Panc1 (cell line): ENCODE results near the gene FAAP20. TPM values are rescaled to one million over a fixed set of nuclear protein-coding genes. Genes with fewer than 3 reads are reported as not detected.

Experiments used
- ATAC-seq: fragments of 200-7000 bp; cut with Tn5 transposase; 2 replicates; pipeline ENCODE4 v1.9.1; 2020; ENCODE audit warnings: mild to moderate bottlenecking, moderate library complexity
- BruUV-seq: library from RNA; stranded (reverse); fragments of 400-500 nt; replicated peaks from 2 replicates; lab custom pipeline; 2021; lab: Mats Ljungman, UMichigan
- CTCF ChIA-PET: fragments of 300-600 bp; sonication (Branson Sonifier 250); formaldehyde crosslinking; loops from one replicate; lab custom pipeline; 2022; ENCODE audit warnings: antibody characterized with exemption; lab: Charles Lee
- POLR2A ChIA-PET: fragments of 300-600 bp; sonication (Branson Sonifier 250); formaldehyde crosslinking; loops from one replicate; lab custom pipeline; 2022; ENCODE audit warnings: antibody characterized with exemption; lab: Charles Lee
- DNase-seq: peaks from one replicate; pipeline ENCODE4 v3.0.0-alpha.2; 2010; ENCODE audit warnings: low read depth, low spot score
- H3K27ac ChIP-seq: 2 replicates; pipeline ENCODE4 v1.5.1; 2011; ENCODE audit warnings: mild to moderate bottlenecking, low read length, inconsistent platforms
- H3K27me3 ChIP-seq: fragments of 200-500 bp; sonication (Bioruptor generic); 2 replicates; pipeline ENCODE4 v1.6.0; 2014; ENCODE audit warnings: low read length, inconsistent platforms; ENCODE audit not compliant: control insufficient read depth, insufficient read depth
- H3K36me3 ChIP-seq: fragments of 200-500 bp; sonication (Bioruptor generic); 2 replicates; pipeline ENCODE4 v1.5.1; 2014; ENCODE audit warnings: inconsistent platforms, mild to moderate bottlenecking, low read length, moderate library complexity; ENCODE audit not compliant: control insufficient read depth, insufficient read depth
- H3K4me1 ChIP-seq: 2 replicates; pipeline ENCODE4 v1.5.1; 2011; ENCODE audit warnings: inconsistent platforms, mild to moderate bottlenecking, low read length, moderate library complexity; ENCODE audit not compliant: control insufficient read depth, insufficient read depth
- H3K4me3 ChIP-seq, 2 experiments: 2 replicates each; pipeline ENCODE4 v1.5.1; 2011 to 2012; ENCODE audit warnings: low read depth in 2 of 2, low read length in 2 of 2, mild to moderate bottlenecking in 2 of 2, inconsistent platforms in 1 of 2, moderate library complexity in 1 of 2
- H3K9me3 ChIP-seq: fragments of 200-500 bp; sonication (Bioruptor generic); 2 replicates; pipeline ENCODE4 v1.5.1; 2014; ENCODE audit warnings: low read depth, mild to moderate bottlenecking, inconsistent platforms, low read length, moderate library complexity; ENCODE audit not compliant: control insufficient read depth, insufficient read depth
- CTCF ChIP-seq: fragments of 450-650 bp; IDR thresholded peaks from 2 replicates; pipeline ENCODE4 v1.5.1; 2017; ENCODE audit warnings: mild to moderate bottlenecking
- POLR2AphosphoS5 ChIP-seq: IDR thresholded peaks from 2 replicates; pipeline ENCODE4 v1.6.1; 2012; ENCODE audit warnings: mild to moderate bottlenecking, low read depth, low read length, moderate library complexity
- REST ChIP-seq, 2 experiments: IDR thresholded peaks; 2 replicates each; pipeline ENCODE4 v1.6.1; 2011 to 2012; ENCODE audit warnings: low read depth in 2 of 2, control low read depth in 1 of 2, low read length in 1 of 2, mild to moderate bottlenecking in 1 of 2, moderate library complexity in 1 of 2; ENCODE audit not compliant: insufficient read depth in 1 of 2
- SIN3A ChIP-seq: IDR thresholded peaks from 2 replicates; pipeline ENCODE4 v1.6.1; 2012; ENCODE audit warnings: low read depth, mild to moderate bottlenecking, low read length, moderate library complexity, borderline replicate concordance; ENCODE audit not compliant: insufficient read depth
- TCF7L2 ChIP-seq: IDR thresholded peaks from 2 replicates; pipeline ENCODE4 v1.6.1; 2011; ENCODE audit warnings: mild to moderate bottlenecking, low read depth, low read length, inconsistent platforms
- in situ Hi-C: cut with HindIII; loops from 2 replicates; pipeline ENCODE4 v1.10.0; 2016; ENCODE audit warnings: low sequenced_read_pairs, low pct_unique_long_range_greater_than_20kb
- intact Hi-C: fragments of 100-400 bp; cut with micrococcal nuclease; formaldehyde crosslinking; loops from one replicate; pipeline ENCODE4 v1.10.0; 2022; ENCODE audit not compliant: unreplicated experiment
- total RNA-seq: library from RNA; stranded (reverse); gene quantifications from one replicate; pipeline ENCODE4 v1.2.1, GENCODE V29; 2021; ENCODE audit not compliant: unreplicated experiment

Gene FAAP20
- total RNA-seq, 1 experiment from 2014 or later, result 177 TPM

DNA sequence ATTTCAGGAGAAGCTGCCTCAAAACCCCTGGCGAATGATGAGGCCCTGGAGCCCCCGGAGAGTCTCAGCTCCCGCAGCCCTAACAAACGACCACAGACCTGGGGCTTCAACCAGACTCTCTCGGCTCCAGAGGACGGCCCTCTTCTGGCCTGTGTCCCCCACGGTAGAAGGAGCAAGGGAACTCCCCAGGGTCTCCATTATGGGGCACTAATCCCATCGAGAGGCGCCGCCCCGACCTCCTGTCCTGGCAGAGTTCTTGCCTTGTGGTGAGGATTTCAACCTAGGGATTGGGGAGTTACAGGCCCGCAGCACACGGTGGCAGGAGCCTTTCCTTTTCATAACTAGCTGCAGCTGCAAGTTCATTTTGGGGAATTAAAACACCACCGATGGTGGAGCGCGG is 6.2 kb downstream of the FAAP20 start:
- no peak for DNase-seq
- TF ChIP-seq SIN3A (no peak), REST (IDR thresholded peaks at IDR 0.05; ENCODE audit: insufficient read depth in 1 of 2, low read depth in 2 of 2, low read length in 1 of 2) (no peak), TCF7L2 (no peak), POLR2AphosphoS5 (no peak; the same call in 1 of the 2 replicates)
- in situ Hi-C loops, result no loop called here
- no peaks in the 10 kb centered on the region for H3K27me3 ChIP-seq
- H3K4me1 ChIP-seq, result peaks cover 30% of the 10 kb centered on the region
- ChIA-PET CTCF (no interaction called here), POLR2A (interaction anchor here (0.5 kb wide), 1 partner anchor 11 kb away, joined by 4 read pairs; no protein-coding TSS in a partner anchor)
- BruUV-seq, result no TSS peak
- intact Hi-C loops, result no loop called here
- ATAC-seq, result no peak
- no peaks in the 10 kb centered on the region for H3K9me3 ChIP-seq
- no peak overlapping the region for H3K4me3 ChIP-seq
- H3K27ac ChIP-seq, result no peak overlapping the region
- no peaks in the 10 kb centered on the region for H3K36me3 ChIP-seq

- DNase-seq (no peak), ATAC-seq (no peak)
- TF ChIP-seq POLR2AphosphoS5 (no peak), SIN3A (no peak), TCF7L2 (no peak), CTCF (no peak)
- in situ Hi-C loops (no loop called here), intact Hi-C loops (no loop called here)
- no peaks in the 10 kb centered on the region for H3K36me3 ChIP-seq
- H3K9me3 ChIP-seq, result no peaks in the 10 kb centered on the region
- ChIA-PET POLR2A (no interaction called here), CTCF (no interaction called here)
- H3K27me3 ChIP-seq, result no peaks in the 10 kb centered on the region
- H3K4me3 ChIP-seq, result no peak overlapping the region
- H3K4me1 ChIP-seq, result peaks cover 23% of the 10 kb centered on the region
- no TSS peak for BruUV-seq
- no peak overlapping the region for H3K27ac ChIP-seq
Measured at GRCh38 chr1:2187619-2188018, 7.0 kb downstream of the FAAP20 start.

DNA sequence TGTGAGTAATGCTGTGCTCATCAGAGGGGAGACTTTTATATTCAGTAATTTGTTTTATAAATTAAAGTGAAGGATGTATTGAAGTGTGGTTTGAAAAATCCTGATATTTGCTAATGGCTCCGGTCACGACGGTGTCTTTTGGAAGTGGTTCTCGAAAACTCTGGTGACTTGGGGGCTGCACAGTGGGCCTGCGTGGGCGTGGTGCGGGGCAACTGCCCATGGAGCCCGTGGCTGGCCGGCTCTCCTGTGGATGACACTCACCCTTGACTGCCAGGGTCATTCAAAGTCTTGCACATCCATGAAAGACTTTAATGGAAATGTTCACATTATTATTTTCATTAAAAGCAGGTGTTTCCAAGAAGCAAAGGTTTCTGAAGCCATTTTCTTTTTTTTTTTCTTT is 7.7 kb downstream of the FAAP20 start:
- ChIA-PET CTCF (no interaction called here), POLR2A (no interaction called here)
- Histone ChIP-seq H3K27ac (no peak overlapping the region), H3K4me1 (peaks cover 16% of the 10 kb centered on the region), H3K4me3 (no peak overlapping the region), H3K36me3 (no peaks in the 10 kb centered on the region), H3K27me3 (no peaks in the 10 kb centered on the region), H3K9me3 (no peaks in the 10 kb centered on the region)
- in situ Hi-C loops (no loop called here), intact Hi-C loops (no loop called here)
- no peak for TF ChIP-seq REST (IDR thresholded peaks at IDR 0.05; ENCODE audit: insufficient read depth in 1 of 2, low read depth in 2 of 2, low read length in 1 of 2)
- no peak for TF ChIP-seq TCF7L2
- TF ChIP-seq CTCF, result no peak
- no peak for TF ChIP-seq POLR2AphosphoS5
- no peak for TF ChIP-seq SIN3A
- ATAC-seq (no peak), DNase-seq (no peak)
- no TSS peak for BruUV-seq
